Lung (tissue), 12 donors: ENCODE measurements around the gene KRTAP10-2. TPM values are rescaled to one million over a fixed set of nuclear protein-coding genes. Genes with fewer than 3 reads are reported as not detected.
"Not testable (repeated sequence)": the region's sequence is repeated elsewhere in the genome, so short reads cannot be mapped to it uniquely, and the experiment has no call there.

ENCODE experiments used
- ATAC-seq: fragments of 200-7000 bp; cut with Tn5 transposase; one replicate; pipeline ENCODE4 v1.9.1; 2020; ENCODE audit warnings: moderate number of reproducible peaks; ENCODE audit not compliant: insufficient read depth, low FRiP score
- DNase-seq, 3 donors: peaks; one replicate each; pipeline ENCODE4 v3.0.0-alpha.2; 2013 to 2017
- H3K27ac ChIP-seq, 2 donors: one replicate each; pipeline ENCODE4 v1.5.1; 2013; ENCODE audit warnings: mild to moderate bottlenecking in 2 of 2, moderate library complexity in 2 of 2, control low read depth in 1 of 2, inconsistent platforms in 1 of 2, low read depth in 1 of 2, low read length in 1 of 2
- H3K27me3 ChIP-seq, 3 donors: one replicate each; pipeline ENCODE4 v1.5.1; 2013; ENCODE audit warnings: low read length in 2 of 3; ENCODE audit not compliant: control insufficient read depth in 3 of 3, insufficient read depth in 3 of 3
- H3K36me3 ChIP-seq, 4 donors: one replicate each; pipeline ENCODE4 v1.5.1; 2013; ENCODE audit warnings: low read length in 4 of 4, mild to moderate bottlenecking in 1 of 4, moderate library complexity in 1 of 4; ENCODE audit not compliant: control insufficient read depth in 4 of 4, insufficient read depth in 4 of 4
- H3K4me1 ChIP-seq, 5 donors: one replicate each; pipeline ENCODE4 v1.5.1; 2013; ENCODE audit warnings: low read length in 5 of 5, mild to moderate bottlenecking in 2 of 5, moderate library complexity in 1 of 5; ENCODE audit not compliant: control insufficient read depth in 5 of 5, insufficient read depth in 5 of 5
- H3K4me3 ChIP-seq: one replicate; pipeline ENCODE4 v1.5.1; 2013; ENCODE audit warnings: mild to moderate bottlenecking, control low read depth, moderate library complexity
- H3K9ac ChIP-seq, 2 donors: one replicate each; pipeline ENCODE4 v1.5.1; 2013; ENCODE audit warnings: low read length in 2 of 2, control low read depth in 1 of 2; ENCODE audit not compliant: insufficient read depth in 1 of 2
- H3K9me3 ChIP-seq, 4 donors: one replicate each; pipeline ENCODE4 v1.5.1; 2013; ENCODE audit warnings: low read length in 3 of 4, mild to moderate bottlenecking in 1 of 4, moderate library complexity in 1 of 4; ENCODE audit not compliant: control insufficient read depth in 4 of 4, insufficient read depth in 3 of 4
- CTCF ChIP-seq: IDR thresholded peaks from 2 replicates; pipeline ENCODE4 v1.5.1; 2012; ENCODE audit warnings: mild to moderate bottlenecking; ENCODE audit errors: control extremely low read depth, extremely low read depth
- WGBS, 2 donors: extraction: QIAGEN DNeasy Blood & Tissue Kit; methylation state at CpG; one replicate each; pipeline ENCODE4 v1.1.7; 2013; 5-methylcytosine and 5-hydroxymethylcytosine counted together
- polyA plus RNA-seq, 2 donors: library from polyadenylated mRNA; stranded (reverse); fragments of 200-250 nt; gene quantifications; one replicate each; pipeline ENCODE4 v1.2.1, GENCODE V29; 2013
- total RNA-seq, 2 donors: library from RNA; depleted of rRNA in 1 of 2; stranded (reverse); fragments of >200 nt in 1 of 2; gene quantifications; one replicate each; pipeline ENCODE4 v1.2.1, GENCODE V29; 2014 to 2021
- donor health status: control.
- donor health status: control.
- donor health status: Bipolar disorder and iron deficiency.
- donor health status: healthy.
- donor health status: DM: yes; HTN: yes; CAD: no.

KRTAP10-2 gene
- total and polyA plus RNA-seq, 4 donors = not detected

- 42 to 47% methylated on average over 17 to 21 of the region's 21 CpGs for WGBS, 2 donors
- Histone ChIP-seq H3K27ac (no peak overlapping the region), H3K9me3 (peaks cover 0 to 29% (median 6%) of the 10 kb centered on the region in 4 donors), H3K4me3 (no peak overlapping the region), H3K9ac (no peak overlapping the region), H3K27me3 (peaks cover 0 to 2% (median 2%) of the 10 kb centered on the region in 3 donors), H3K36me3 (no peaks in the 10 kb centered on the region), H3K4me1 (no peaks in the 10 kb centered on the region)
- no peak for TF ChIP-seq CTCF
- DNase-seq = no peak
- ATAC-seq = no peak
Observed at GRCh38 chr21:44574457-44575306, 23.4 kb upstream of the KRTAP10-2 start.

DNA sequence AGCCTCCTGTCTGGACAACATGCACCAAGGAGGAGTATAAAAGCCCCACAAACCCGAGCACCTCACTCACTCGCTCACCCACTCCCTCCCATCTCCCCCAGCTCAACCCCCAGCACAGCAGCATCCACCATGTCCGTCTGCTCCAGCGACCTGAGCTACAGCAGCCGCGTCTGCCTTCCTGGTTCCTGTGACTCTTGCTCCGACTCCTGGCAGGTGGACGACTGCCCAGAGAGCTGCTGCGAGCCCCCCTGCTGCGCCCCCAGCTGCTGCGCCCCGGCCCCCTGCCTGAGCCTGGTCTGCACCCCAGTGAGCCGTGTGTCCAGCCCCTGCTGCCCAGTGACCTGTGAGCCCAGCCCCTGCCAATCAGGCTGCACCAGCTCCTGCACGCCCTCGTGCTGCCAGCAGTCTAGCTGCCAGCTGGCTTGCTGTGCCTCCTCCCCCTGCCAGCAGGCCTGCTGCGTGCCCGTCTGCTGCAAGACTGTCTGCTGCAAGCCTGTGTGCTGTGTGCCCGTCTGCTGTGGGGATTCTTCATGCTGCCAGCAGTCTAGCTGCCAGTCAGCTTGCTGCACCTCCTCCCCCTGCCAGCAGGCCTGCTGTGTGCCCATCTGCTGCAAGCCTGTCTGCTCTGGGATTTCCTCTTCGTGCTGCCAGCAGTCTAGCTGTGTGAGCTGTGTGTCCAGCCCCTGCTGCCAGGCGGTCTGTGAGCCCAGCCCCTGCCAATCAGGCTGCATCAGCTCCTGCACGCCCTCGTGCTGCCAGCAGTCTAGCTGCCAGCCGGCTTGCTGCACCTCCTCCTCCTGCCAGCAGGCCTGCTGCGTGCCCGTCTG, 22.5 kb upstream of the KRTAP10-2 start, which contains the start of gene KRTAP10-4:
Gene KRTAP10-4 (plus strand): TSS at position 100 of the 827 bp plus-strand sequence. CDS start 30 bp downstream, at position 130.
- H3K9me3 ChIP-seq = peaks cover 0 to 24% (median 6%) of the 10 kb centered on the region in 4 donors
- not testable (repeated sequence) for H3K27ac ChIP-seq, DNase-seq, H3K36me3 ChIP-seq, H3K9ac ChIP-seq, H3K4me3 ChIP-seq, H3K4me1 ChIP-seq, H3K27me3 ChIP-seq, ATAC-seq
- WGBS, 2 donors = 61 to 72% methylated on average over 19 to 22 of the region's 25 CpGs

- no peak for TF ChIP-seq CTCF
- Histone ChIP-seq H3K9ac (no peak overlapping the region), H3K9me3 (peaks cover 0 to 20% (median 6%) of the 10 kb centered on the region in 4 donors), H3K4me3 (no peak overlapping the region), H3K36me3 (no peaks in the 10 kb centered on the region), H3K27ac (no peak overlapping the region), H3K27me3 (peaks cover 0 to 2% (median 0%) of the 10 kb centered on the region in 3 donors), H3K4me1 (no peaks in the 10 kb centered on the region)
- ATAC-seq (no peak), DNase-seq (no peak)
- 84 to 89% methylated on average over 15 of the region's 15 CpGs for WGBS, 2 donors
Observed at GRCh38 chr21:44572959-44573583, 21.8 kb upstream of the KRTAP10-2 start.
